Measurements from ENCODE around the gene LRRC4C. TPM values are rescaled to one million over a fixed set of nuclear protein-coding genes. Genes with fewer than 3 reads are reported as not detected.

LRRC4C gene
- total RNA-seq, 4 donors from 2014 or later: 0.38 to 3.5 (median 0.95) TPM; not detected in 1

DNA sequence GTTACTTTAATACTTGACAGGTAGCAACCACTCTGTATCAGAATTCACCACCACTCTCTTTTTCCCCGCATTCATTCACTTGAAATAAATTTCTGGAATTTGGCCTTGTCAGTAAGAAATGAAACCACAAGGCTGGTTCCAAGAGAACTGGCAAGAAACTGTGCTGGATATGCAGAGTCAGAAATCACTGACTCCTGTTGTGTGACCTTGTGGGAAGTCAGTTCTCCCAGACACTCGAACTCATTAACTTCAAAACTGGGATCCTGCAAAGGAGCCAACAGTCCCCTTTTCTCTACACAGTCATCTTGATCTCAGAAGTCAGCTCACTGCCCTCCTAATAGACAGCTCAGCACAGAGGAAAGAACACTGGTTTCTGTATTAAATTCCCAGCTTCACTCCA lies 142.7 kb downstream of the LRRC4C start:
- TF ChIP-seq, protein P1, sequence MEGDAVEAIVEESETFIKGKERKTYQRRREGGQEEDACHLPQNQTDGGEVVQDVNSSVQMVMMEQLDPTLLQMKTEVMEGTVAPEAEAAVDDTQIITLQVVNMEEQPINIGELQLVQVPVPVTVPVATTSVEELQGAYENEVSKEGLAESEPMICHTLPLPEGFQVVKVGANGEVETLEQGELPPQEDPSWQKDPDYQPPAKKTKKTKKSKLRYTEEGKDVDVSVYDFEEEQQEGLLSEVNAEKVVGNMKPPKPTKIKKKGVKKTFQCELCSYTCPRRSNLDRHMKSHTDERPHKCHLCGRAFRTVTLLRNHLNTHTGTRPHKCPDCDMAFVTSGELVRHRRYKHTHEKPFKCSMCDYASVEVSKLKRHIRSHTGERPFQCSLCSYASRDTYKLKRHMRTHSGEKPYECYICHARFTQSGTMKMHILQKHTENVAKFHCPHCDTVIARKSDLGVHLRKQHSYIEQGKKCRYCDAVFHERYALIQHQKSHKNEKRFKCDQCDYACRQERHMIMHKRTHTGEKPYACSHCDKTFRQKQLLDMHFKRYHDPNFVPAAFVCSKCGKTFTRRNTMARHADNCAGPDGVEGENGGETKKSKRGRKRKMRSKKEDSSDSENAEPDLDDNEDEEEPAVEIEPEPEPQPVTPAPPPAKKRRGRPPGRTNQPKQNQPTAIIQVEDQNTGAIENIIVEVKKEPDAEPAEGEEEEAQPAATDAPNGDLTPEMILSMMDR (IDR thresholded peaks at IDR 0.05): no peak
- no peak for ATAC-seq (ENCODE audit: low FRiP score)

DNA sequence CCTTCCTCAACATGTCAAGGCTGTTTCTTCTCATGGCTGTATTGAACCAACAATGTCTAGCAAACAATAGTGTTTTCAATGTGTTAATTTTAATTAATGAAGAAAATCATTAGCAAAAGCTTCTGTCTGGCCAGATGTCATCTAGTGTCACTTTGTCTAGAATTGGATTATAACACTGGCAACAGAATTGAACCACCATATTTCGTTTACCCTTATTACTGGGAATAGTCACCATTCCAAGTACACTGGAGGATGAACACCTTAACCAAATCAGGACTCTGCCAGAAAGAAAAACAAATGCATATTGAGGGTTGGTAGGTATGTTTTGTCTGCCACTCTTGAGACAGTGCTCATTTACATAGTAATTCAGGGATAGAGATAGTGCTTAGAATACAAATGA lies 146.2 kb downstream of the LRRC4C start:
- TF ChIP-seq, protein P1 (IDR thresholded peaks at IDR 0.05): no peak
- no peak for DNase-seq (ENCODE audit: low spot score)
- no peak for ATAC-seq (ENCODE audit: low FRiP score)

More for the DNA sequence above, 142.7 kb downstream of the LRRC4C start:
- no peak for DNase-seq (ENCODE audit: low spot score)

DNA sequence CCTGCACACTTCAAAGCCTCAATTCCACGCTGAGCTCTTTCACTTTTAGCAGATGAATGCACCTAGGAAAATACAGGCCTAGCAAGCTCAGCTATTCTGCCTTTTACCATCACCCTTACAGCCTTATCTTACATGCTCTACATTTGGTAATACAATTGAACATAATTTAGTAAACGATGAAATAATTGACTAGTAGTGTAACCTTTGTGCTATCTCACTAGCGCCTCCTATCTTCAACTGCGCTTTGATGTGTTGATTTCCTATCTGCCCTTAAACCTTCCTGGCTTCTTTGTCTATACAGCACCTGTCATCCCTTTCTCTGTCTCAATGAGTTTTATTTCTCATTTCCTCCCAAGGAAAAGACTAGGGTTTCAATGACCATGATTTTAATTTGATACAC lies 149.7 kb downstream of the LRRC4C start:
- TF ChIP-seq, protein P1 (IDR thresholded peaks at IDR 0.05): no peak
- no peak for DNase-seq (ENCODE audit: low spot score)
- no peak for ATAC-seq (ENCODE audit: low FRiP score)

DNA sequence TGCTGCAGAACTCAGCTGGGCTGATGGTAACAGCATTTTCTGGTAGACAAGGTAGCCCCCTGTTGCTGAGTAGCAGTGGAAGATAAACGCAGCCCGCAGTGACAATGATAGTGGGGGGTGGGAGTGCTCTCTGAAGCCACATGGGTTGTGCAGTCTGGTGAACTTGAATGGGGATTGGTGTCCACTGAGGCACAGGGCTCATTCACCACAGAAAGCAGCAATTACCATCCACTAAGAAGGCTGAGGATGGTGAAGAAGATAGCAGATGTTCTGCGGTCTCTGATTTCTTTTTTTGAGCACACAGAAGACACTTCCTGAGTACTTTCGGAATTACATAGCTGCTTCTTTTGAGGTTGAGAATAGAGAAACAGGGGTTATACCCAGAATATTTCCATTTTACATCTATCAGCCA lies 150.3 kb downstream of the LRRC4C start:
- no peak for DNase-seq (ENCODE audit: low spot score)
- TF ChIP-seq, protein P1 (IDR thresholded peaks at IDR 0.05): no peak
- no peak for ATAC-seq (ENCODE audit: low FRiP score)

DNA sequence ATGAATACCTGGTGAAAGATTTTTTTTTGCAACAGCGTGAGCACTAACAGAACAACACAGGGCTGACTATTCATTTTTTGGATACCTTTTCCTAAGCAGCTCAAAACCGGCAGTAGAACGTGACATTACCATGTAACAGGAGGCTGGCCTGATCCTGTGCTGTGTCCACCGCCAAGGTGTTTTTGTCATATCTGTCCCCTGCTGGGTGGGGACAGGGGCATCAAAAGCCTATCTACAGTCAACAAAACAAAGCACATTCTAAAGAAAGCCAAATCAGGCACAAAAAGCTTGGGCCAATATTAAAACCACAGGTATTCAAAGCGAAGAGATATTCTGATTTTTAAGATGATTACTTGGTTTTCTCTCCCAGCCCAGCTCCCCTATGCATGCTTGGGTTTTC lies 151.2 kb downstream of the LRRC4C start:
- DNase-seq (ENCODE audit: low spot score) (no peak), ATAC-seq (ENCODE audit: low FRiP score) (no peak)
- TF ChIP-seq, protein P1 (IDR thresholded peaks at IDR 0.05): no peak

DNA sequence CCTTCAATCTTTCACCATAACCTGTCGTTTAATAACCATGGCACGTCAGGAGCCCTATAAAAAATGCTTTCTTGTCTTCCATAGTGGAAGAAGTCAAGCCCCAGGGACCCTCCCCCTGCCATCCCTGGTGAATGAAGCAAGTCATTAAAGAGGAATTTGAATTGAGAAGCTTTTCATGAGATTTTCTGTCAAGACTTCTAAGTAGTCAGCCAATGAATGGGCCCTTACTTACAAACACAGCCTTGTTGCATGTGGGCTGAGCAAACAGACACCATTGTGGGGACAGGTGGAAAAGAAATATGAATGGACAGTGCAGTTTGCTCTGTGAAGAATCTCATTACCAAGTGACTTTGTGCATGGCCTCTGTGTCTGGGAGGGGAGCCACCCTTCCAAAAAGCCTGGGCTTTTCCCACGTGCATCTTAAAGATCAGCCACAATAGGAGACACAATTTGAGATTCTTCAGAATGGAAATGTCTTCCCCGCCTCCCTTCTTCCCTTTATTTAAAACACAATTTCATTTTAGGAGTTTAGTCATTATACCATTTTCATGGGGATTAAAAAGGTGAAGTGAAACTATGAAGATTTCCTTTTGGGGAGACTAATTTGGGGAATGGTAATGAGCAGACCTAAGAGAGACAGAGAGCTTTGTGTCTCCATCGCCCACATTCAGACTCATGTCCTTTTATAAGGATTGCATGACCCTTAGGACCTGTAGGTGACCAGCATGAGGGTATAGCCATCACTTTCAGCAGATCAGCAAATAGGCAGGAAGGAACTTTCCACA lies 152.0 kb downstream of the LRRC4C start:
- ATAC-seq (ENCODE audit: low FRiP score): no peak
- no peak for DNase-seq (ENCODE audit: low spot score)

More for the DNA sequence above, 152.0 kb downstream of the LRRC4C start:
- TF ChIP-seq, protein P1 (IDR thresholded peaks at IDR 0.05): no peak

Data from omental fat pad (tissue), 4 donors.